KOPT-K1 (cell line): ENCODE data around the gene SLC25A24.
"Not testable (repeated sequence)": the region's sequence is repeated elsewhere in the genome, so short reads cannot be mapped to it uniquely, and the experiment has no call there.

Source experiments
- H3K27ac ChIP-seq: fragments of 200-600 bp; sonication (generic); 2 replicates; pipeline ENCODE4 v1.5.1; 2016; ENCODE audit warnings: antibody characterized with exemption, mild to moderate bottlenecking, low read depth, low read length; ENCODE audit not compliant: poor library complexity, severe bottlenecking
- H3K36me3 ChIP-seq: fragments of 200-600 bp; sonication (generic); 2 replicates; pipeline ENCODE4 v1.5.1; 2017; ENCODE audit warnings: antibody characterized with exemption, mild to moderate bottlenecking, low read length, moderate library complexity; ENCODE audit not compliant: insufficient read depth
- H3K9me3 ChIP-seq: fragments of 200-600 bp; sonication (generic); 2 replicates; pipeline ENCODE4 v1.5.1; 2017; ENCODE audit warnings: antibody characterized with exemption, low read length, mild to moderate bottlenecking; ENCODE audit not compliant: insufficient read depth, poor library complexity, severe bottlenecking

The SLC25A24 gene

DNA sequence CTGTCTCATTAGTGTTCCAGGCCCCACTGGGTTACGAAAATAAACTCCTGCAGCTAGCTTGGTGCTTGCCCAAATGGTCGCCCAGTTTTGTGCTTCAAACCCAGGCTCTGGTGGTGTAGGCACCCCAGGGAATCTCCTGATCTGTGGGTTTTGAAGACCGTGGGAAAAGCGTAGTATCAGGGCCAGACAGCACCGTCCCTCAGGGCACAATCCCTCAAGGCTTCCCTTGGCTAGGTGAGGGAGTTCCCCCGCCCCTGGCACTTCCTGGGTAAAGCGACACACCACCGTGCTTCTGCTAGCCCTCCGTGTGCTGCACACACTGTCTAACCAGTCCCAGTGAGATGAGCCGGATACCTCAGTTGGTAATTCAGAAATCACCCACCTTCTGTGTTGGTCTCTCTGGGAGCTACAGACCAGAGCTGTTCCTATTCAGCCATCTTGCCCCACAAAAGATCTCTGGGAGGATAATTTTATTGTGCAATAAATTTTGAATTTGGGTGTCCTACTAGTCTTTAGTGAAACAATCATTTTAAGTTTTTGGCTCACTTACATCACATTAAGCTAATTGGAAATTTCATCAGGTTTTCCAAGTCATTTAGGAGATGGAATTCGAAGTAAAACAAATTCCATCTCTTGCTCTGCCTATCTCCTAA lies 9.4 kb upstream of the SLC25A24 start:
- Histone ChIP-seq H3K36me3 (no peaks in the 10 kb centered on the region), H3K9me3 (no peaks in the 10 kb centered on the region), H3K27ac (no peak overlapping the region)

DNA sequence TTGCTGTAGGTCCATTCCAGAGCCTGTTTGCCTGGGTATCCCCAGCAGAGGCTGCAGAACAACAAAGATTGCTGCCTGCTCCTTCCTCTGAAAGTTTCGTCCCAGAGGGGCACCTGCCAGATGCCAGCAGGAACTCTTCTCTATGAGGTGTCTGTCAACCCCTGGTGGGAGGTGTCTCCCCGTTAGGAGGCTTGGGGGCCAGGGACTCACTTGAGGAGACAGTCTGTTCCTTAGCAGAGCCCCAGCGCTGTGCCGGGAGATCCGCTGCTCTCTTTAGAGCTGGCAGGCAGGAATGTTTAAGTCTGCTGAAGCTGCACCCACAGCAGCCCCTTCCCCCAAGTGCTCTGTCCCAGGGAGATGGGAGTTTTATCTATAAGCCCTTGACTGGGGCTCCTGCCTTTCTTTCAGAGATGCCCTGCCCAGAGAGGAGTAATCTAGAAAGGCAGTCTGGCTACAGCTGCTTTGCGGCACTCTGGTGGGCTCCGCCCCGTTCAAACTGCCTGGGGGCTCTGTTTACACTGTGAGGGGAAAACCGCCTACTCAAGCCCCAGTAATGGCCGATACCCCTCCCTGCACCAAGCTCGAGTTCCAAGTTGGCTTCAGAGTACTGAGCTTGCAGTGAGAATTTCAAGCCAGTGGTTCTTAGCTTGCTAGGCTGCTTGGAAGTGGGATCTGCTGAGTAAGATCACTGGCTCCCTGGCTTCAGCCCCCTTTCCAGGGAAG lies 8.7 kb upstream of the SLC25A24 start:
- H3K36me3 ChIP-seq: no peaks in the 10 kb centered on the region
- H3K27ac ChIP-seq: no peak overlapping the region
- H3K9me3 ChIP-seq: no peaks in the 10 kb centered on the region

DNA sequence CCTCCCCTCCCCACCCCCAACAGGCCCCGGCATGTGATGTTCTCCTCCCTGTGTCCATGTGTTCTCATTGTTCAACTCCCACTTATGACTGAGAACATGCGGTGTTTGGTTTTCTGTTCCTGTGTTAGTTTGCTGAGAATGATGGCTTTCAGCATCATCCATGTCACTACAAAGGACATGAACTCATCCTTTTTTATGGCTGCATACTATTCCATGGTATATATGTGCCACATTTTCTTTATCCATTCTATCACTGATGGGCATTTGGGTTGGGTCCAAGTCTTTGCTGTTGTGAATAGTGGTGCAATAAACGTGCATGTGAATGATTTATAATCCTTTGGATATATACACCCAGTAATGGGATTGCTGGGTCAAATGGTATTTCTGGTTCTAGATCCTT lies 3.4 kb upstream of the SLC25A24 start:
- not testable (repeated sequence) for H3K9me3 ChIP-seq, H3K27ac ChIP-seq

DNA sequence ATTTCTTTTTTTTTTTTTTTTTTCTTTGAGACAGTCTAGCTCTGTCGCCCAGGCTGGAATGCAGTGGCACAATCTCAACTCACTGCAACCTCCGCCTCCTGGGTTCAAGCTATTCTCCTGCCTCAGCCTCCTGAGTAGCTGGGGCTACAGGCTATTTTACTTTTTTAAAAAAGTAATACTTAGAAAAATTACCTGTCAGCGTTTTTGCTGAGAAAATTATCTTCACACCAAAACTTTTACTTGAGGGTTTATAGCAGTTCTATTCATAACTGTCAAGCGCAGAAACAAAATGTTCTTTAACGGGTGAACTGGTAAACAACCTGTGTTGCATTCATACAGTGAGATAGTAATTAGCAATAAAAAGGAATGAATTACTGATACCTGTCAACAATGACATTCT lies 1.5 kb upstream of the SLC25A24 start:
- Histone ChIP-seq H3K27ac (no peak overlapping the region), H3K9me3 (no peaks in the 10 kb centered on the region), H3K36me3 (peaks cover 5% of the 10 kb centered on the region; the same call in 1 of the 2 replicates)

More for the DNA sequence above, 3.4 kb upstream of the SLC25A24 start:
- H3K36me3 ChIP-seq: not testable (repeated sequence)

DNA sequence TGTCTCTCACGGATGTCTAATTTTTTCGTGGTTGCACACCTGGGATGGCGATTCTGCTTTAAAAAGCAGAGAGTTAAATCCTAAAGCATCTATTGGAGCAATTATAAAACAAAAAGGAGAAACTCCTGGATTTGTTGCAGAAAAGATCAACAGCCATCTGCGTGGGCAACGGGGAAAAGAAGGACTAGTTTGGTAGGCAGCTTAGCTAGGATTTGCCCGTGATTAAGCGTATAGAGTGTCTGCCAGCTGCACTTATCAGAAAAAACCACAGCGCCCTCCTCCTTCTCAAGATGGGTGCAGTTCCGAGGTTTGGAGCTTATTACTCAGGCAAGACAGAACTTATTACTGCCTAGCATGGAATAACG lies 526 bp upstream of the SLC25A24 start:
- no peaks in the 10 kb centered on the region for H3K9me3 ChIP-seq
- H3K27ac ChIP-seq: peak overlapping the region; percentile 78
- peaks cover 8% of the 10 kb centered on the region for H3K36me3 ChIP-seq

DNA sequence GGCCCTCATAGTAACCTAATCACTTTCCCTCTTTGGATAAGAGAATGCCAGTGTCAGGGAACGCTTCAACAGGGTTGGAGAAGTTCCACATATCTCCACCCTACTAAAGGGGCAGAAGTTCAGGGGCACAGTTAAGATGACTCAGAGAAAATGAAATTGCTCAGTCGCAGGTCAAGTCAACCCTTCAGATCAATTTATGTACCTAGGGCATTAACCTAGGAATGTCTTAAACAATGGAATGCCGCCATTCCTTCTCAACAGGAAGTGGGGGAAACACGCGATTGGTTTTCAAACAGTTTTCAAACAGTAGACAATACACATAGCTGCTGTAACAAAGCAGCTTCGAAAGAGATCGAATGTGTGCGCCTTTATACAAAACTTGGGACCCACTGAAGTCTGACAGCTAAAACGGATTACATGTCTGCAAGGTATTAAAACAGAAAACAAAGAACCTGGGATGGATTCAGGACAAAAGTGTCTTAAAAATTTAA lies 897 bp downstream of the SLC25A24 start:
- H3K9me3 ChIP-seq: peaks cover 7% of the 10 kb centered on the region
- peaks cover 19% of the 10 kb centered on the region for H3K36me3 ChIP-seq
- H3K27ac ChIP-seq: peak overlapping the region; percentile 78

DNA sequence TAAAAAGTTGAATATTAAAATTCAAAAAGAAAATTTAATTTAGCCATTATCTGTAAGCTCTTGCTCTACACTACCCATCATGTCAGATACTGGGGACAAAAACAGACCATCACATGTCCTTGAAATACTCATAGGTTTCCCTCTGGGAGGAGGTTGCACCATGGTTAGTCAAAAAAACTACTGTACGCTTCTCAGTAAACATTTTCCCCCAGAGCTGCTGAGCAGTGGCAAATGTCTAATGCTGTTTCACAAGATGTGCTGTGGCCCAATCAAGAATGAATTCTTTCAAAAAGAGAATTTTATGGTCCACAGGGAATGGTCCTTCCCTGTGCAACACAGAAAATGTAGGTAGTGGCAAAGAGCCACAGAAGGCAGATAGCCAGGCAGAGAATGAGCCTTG lies 6.1 kb downstream of the SLC25A24 start:
- Histone ChIP-seq H3K27ac (no peak overlapping the region), H3K36me3 (peaks cover 26% of the 10 kb centered on the region), H3K9me3 (peaks cover 15% of the 10 kb centered on the region)

DNA sequence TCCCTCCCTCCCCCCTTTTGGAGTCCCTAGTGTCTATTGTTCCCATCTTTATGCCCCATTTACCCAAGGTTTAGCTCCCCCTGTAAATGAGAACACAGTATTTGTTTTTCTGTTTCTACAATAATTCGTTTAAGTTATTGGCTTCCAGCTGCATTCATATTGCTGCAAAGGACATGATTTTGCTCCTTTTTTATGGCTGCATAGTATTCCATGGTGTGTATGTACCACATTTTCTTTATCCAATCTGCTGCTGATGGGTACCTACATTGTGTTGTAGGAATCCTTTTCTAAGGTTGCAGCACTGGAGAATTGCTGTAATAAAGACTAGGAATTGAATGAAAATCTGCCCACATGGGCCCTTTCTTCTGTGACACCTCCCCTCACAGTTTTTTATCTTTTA lies 6.8 kb downstream of the SLC25A24 start:
- H3K36me3 ChIP-seq: peaks cover 29% of the 10 kb centered on the region
- peaks cover 15% of the 10 kb centered on the region for H3K9me3 ChIP-seq
- no peak overlapping the region for H3K27ac ChIP-seq

DNA sequence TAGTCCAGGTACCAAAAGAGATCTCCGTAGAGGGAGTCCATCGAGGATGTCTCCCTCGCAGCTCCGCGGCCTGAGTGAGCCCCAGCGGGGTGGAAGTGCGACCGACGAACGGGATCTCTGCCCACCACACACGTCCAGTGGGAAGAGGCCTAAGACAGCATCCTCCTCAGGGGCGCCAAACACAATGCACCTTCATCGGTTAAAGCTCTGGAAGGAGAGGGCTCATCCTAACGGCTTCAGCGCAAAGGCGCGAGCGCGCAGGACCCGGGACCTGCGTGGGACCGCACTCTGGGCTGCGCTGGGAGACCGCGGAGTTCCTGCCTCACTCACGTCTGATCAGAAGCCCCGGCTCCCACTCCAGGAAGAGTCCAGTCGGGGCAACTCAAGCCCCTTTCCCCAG lies 7.6 kb downstream of the SLC25A24 start:
- Histone ChIP-seq H3K9me3 (peaks cover 15% of the 10 kb centered on the region), H3K27ac (no peak overlapping the region), H3K36me3 (peaks cover 33% of the 10 kb centered on the region)

DNA sequence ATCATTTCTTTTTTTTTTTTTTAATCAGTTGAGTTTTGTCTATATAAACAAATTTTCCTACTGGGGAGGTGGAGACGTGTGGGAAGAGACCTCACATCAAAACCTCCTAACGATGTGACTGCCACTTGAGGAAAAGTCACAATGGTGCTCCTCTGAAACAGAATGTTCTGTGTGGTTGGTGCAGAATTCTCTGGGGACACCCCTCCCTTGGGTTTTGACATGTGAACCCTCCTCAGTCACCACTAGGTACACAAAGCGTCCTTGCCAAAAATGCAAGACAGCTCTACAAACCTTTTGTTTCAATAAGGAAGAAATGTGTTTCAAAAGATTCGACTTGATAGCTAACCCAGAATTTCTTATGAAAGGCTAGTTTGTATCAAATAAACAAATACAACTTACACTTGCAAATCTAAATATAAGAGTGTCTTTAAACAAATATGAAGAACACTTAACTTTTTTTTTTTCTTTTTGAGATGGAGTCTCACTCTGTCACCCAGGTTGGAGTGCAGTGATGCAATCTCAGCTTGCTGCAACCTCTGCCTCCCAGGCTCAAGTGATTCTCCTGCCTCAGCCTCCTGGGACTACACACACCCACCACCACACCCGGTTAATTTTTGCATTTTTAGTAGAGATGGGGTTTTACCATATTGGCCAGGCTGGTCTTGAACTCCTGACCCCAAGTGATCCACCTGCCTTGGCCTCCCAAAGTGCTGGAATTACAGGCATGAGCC lies 9.3 kb downstream of the SLC25A24 start:
- H3K36me3 ChIP-seq: peaks cover 28% of the 10 kb centered on the region
- H3K9me3 ChIP-seq: peaks cover 15% of the 10 kb centered on the region
- H3K27ac ChIP-seq: no peak overlapping the region

DNA sequence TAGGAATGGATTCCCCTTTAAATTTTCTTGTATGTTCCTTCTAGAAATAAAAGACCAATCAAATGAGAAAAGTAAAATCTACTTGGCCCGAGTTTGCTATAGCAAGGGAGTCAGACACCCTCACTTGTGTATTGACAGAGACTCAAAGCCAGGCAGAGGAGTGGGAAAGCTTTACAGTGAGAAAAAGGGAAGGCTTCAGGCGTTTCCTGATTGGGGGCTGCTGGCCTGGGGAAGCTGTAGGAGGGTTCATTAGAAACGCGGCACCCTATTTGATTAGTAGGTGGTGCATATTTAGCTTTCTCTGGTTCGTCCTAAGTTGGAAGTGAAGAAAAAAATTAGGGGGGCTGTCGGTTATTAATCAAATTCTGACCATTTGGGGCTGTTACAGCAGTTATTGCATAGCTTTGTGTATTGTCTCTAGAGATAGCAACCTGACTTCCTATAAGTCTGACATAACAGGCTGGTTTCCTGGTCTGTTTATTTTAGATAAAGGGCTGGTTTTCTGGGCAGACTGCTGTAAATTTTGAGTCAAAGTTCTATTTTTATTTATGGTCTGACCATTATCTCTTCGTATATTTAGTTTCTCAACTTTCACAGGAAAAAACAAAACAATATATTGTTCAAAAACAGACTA lies 10.0 kb downstream of the SLC25A24 start:
- Histone ChIP-seq H3K9me3 (peaks cover 14% of the 10 kb centered on the region), H3K36me3 (peaks cover 23% of the 10 kb centered on the region), H3K27ac (no peak overlapping the region)

DNA sequence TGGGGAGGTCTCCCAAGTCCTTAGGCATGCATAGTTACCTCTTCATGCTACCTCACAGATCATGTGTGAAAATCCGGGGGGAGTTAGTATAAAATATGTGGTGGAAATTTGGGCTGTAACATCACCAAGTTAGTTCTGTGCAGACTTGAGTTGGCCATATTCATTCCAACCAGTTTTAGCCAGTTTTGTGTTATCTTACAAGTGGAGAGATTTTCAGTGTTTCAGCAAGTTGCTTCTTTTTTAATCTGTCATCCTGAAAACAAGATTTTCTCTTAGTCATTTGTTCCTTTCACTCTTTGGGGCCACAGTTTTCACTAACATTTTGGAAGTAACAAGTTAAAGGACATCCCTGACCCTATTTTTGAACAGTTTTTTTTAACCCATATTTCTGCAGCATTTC lies 11.3 kb downstream of the SLC25A24 start:
- no peak overlapping the region for H3K27ac ChIP-seq
- peaks cover 31% of the 10 kb centered on the region for H3K36me3 ChIP-seq
- H3K9me3 ChIP-seq: peaks cover 8% of the 10 kb centered on the region

DNA sequence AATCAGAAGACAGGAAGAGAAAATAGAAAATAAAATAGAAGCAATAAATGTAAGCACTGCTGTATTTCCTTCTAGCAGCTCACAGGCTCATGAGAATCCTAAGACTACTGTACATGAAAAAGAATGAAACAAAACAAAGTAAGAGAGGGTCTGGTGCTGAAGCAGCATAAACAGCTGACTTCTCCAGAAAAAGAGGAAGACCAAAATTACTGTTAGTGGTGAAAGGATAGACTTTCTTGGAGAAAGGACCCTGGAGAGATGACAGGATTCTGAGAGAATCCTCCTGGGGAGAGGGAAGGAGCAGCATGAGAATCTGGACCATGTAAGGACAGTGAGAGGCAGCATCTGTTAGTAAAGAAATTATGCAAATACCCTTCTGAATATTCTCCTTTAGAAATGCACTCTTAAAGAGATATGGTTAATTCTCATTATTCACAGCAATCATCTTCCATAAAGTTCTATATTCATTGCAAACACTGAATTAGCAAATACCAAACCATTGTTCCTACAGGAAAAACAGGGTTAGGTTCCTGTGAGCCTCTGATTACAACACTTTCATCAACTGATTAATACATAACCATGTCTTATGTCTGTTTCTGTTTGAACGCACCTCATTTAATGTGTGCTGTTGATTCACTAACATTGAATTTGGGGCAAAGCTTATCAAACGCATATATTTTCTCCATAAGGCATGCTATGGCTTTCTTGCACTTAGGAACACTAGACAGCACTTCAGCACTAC lies 17.0 kb downstream of the SLC25A24 start:
- H3K36me3 ChIP-seq: peaks cover 56% of the 10 kb centered on the region
- H3K27ac ChIP-seq: no peak overlapping the region
- H3K9me3 ChIP-seq: peaks cover 6% of the 10 kb centered on the region

DNA sequence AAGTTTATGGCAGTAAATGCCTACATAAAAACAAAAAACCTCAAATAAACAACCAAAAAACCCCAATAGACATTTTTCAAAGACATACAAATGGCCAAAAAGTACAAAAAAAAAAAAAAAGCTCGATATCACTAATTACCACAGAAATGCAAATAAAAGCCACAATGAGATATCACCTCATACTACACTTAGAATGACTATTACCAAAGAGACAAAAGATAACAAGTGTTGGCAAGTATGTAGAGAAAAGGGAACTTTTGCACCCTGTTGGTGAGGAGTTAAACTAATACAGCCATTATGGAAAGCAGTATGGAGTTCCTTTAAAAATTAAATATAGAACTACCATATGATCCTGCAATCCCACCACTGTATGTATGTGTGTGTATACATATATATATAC lies 21.1 kb downstream of the SLC25A24 start:
- Histone ChIP-seq H3K27ac (no peak overlapping the region), H3K36me3 (peaks cover 70% of the 10 kb centered on the region), H3K9me3 (peaks cover 28% of the 10 kb centered on the region)
